Neural cell (in vitro differentiated cells): Measurements from ENCODE around the gene CIRBP. TPM values are rescaled to one million over a fixed set of nuclear protein-coding genes. Genes with fewer than 3 reads are reported as not detected.

ENCODE experiments used
- H2AFZ ChIP-seq: fragments of 200-600, 300-800 bp; sonication (generic), shearing (Covaris generic); 2 replicates; pipeline ENCODE4 v1.6.0; 2014; ENCODE audit warnings: low read depth, mild to moderate bottlenecking, antibody characterized with exemption, low read length, moderate library complexity
- H3F3A ChIP-seq: fragments of 200-600 bp; shearing (Covaris generic); 2 replicates; pipeline ENCODE4 v1.6.1; 2016; ENCODE audit warnings: mild to moderate bottlenecking, moderate library complexity, mixed read lengths, antibody characterized with exemption, low read length; ENCODE audit not compliant: insufficient read depth, poor library complexity, severe bottlenecking
- H3K27ac ChIP-seq: fragments of 200-600, 300-800 bp; sonication (generic), shearing (Covaris generic); 2 replicates; pipeline ENCODE4 v1.5.1; 2014; ENCODE audit warnings: mild to moderate bottlenecking, low read length, moderate library complexity
- H3K27me3 ChIP-seq: fragments of 300-800, 200-600 bp; sonication (generic), shearing (Covaris generic); 2 replicates; pipeline ENCODE4 v1.6.0; 2014; ENCODE audit warnings: mild to moderate bottlenecking, low read depth, low read length, moderate library complexity; ENCODE audit not compliant: insufficient read depth
- H3K36me3 ChIP-seq: fragments of 300-800, 200-600 bp; sonication (generic), shearing (Covaris generic); 2 replicates; pipeline ENCODE4 v1.5.1; 2014; ENCODE audit warnings: mild to moderate bottlenecking, antibody characterized with exemption, low read length, moderate library complexity; ENCODE audit not compliant: insufficient read depth
- H3K4me2 ChIP-seq: fragments of 300-800, 200-600 bp; sonication (generic), shearing (Covaris generic); 2 replicates; pipeline ENCODE4 v1.6.0; 2014; ENCODE audit warnings: mild to moderate bottlenecking, low read length
- H3K4me3 ChIP-seq: fragments of 300-800, 200-600 bp; sonication (generic), shearing (Covaris generic); 2 replicates; pipeline ENCODE4 v1.5.1; 2014; ENCODE audit warnings: mild to moderate bottlenecking, low read length, moderate library complexity
- H3K79me2 ChIP-seq: fragments of 200-600 bp; shearing (Covaris generic); replicated peaks from 2 replicates; pipeline ENCODE4 v1.6.0; 2014; ENCODE audit warnings: mild to moderate bottlenecking, low read length, moderate library complexity; ENCODE audit not compliant: insufficient read depth
- H3K9ac ChIP-seq: fragments of 300-800, 200-600 bp; sonication (generic), shearing (Covaris generic); 2 replicates; pipeline ENCODE4 v1.6.1; 2016; ENCODE audit warnings: mild to moderate bottlenecking, low read length, mixed read lengths
- H3K9me2 ChIP-seq: fragments of 200-600 bp; shearing (Covaris generic); 2 replicates; pipeline ENCODE4 v1.6.1; 2016; ENCODE audit warnings: mild to moderate bottlenecking, low read length, mixed read lengths; ENCODE audit not compliant: insufficient read depth
- H3K9me3 ChIP-seq: fragments of 200-600, 300-800 bp; sonication (generic), shearing (Covaris generic); 2 replicates; pipeline ENCODE4 v1.6.1; 2016; ENCODE audit warnings: mild to moderate bottlenecking, mixed run types, low read length, moderate library complexity, mixed read lengths
- H4K20me1 ChIP-seq: fragments of 200-600 bp; shearing (Covaris generic); 2 replicates; pipeline ENCODE4 v1.6.1; 2016; ENCODE audit warnings: mild to moderate bottlenecking, mixed run types; ENCODE audit not compliant: insufficient read depth
- EP300 ChIP-seq: fragments of 450-650 bp; conservative IDR thresholded peaks from 2 replicates; pipeline ENCODE4 v1.6.1; 2014; ENCODE audit warnings: antibody characterized with exemption, mild to moderate bottlenecking, moderate library complexity; ENCODE audit not compliant: poor library complexity, severe bottlenecking
- EZH2 ChIP-seq: fragments of 200-600, 300-800 bp; shearing (Covaris generic), sonication (generic); IDR thresholded peaks from 2 replicates; pipeline ENCODE4 v1.6.1; 2014; ENCODE audit warnings: antibody characterized with exemption, low read length, borderline replicate concordance, mild to moderate bottlenecking; ENCODE audit not compliant: insufficient read depth, poor library complexity, severe bottlenecking
- MXI1 ChIP-seq: fragments of 450-650 bp; conservative IDR thresholded peaks from 2 replicates; pipeline ENCODE4 v1.6.1; 2014; ENCODE audit warnings: antibody characterized with exemption, mild to moderate bottlenecking; ENCODE audit not compliant: poor library complexity, severe bottlenecking
- POLR2AphosphoS5 ChIP-seq: IDR thresholded peaks from 2 replicates; pipeline ENCODE4 v1.6.1; 2012
- RAD21 ChIP-seq: fragments of 450-650 bp; conservative IDR thresholded peaks from 2 replicates; pipeline ENCODE4 v1.6.1; 2014; ENCODE audit warnings: antibody characterized with exemption, mild to moderate bottlenecking, moderate library complexity
- SMC3 ChIP-seq: fragments of 450-650 bp; conservative IDR thresholded peaks from 2 replicates; pipeline ENCODE4 v1.6.1; 2014; ENCODE audit warnings: antibody characterized with exemption, mild to moderate bottlenecking, moderate library complexity; ENCODE audit not compliant: poor library complexity
- TAF1 ChIP-seq: IDR thresholded peaks from 2 replicates; pipeline ENCODE4 v1.6.1; 2012; ENCODE audit warnings: low read depth
- polyA plus RNA-seq: library from polyadenylated mRNA; depleted of rRNA; stranded (reverse); fragments of >200 nt; gene quantifications from 2 replicates; pipeline ENCODE4 v1.2.3, GENCODE V29; 2014
- TF ChIP-seq, protein P1 (sequence below): fragments of 450-650 bp; IDR thresholded peaks from 2 replicates; pipeline ENCODE4 v1.5.1; 2014; ENCODE audit warnings: antibody characterized with exemption, mild to moderate bottlenecking, moderate library complexity; ENCODE audit not compliant: poor library complexity, severe bottlenecking
- TF ChIP-seq, protein P2 (sequence below): IDR thresholded peaks from 2 replicates; pipeline ENCODE4 v1.6.1; 2012; ENCODE audit warnings: borderline replicate concordance

The CIRBP gene
- polyA plus RNA-seq, 1 donor from 2014 or later = 1,663 TPM

DNA sequence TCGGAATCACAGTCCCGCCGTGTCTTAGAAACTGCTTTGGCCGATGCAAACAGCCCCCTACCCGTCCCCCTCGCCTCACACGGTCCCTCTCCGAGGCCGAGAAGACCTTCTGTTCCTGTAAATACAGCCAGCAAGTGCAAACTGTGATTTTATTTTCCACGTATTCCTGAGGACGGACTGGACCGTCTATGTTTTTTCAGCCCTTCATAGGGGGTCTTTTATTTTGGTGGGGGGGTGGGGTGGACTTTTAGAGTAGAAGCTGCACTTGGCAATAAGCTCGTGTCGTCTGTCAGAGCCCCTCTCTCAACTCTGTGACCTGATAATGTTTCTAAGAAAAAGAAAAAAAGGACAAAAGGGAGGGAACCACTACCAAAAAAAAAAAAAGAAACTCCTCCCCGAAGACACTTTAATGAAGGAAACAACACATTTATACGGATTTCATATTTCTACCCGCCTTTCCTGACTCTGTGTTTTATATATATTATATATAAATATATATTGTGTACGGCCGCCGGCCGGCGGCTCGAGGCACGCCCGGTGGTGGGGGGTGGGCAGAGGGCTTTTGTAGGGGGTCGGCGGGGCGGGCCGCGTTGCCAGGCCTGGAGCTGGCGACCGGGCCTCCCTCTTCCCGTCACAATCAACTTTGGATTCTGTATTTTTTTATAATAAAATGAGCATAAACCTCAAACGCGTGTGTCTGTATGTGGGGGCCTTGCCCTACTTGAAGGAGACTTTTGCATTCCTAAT is 31.8 kb downstream of the CIRBP start:
- H3K9ac ChIP-seq = no peak overlapping the region
- H3K9me2 ChIP-seq = no peaks in the 10 kb centered on the region
- no peak overlapping the region for H2AFZ ChIP-seq
- H4K20me1 ChIP-seq = no peaks in the 10 kb centered on the region
- H3K27me3 ChIP-seq = no peaks in the 10 kb centered on the region
- TF ChIP-seq EZH2 (no peak), SMC3 (no peak), RAD21 (no peak), TAF1 (no peak), EP300 (no peak), POLR2AphosphoS5 (no peak), MXI1 (no peak)
- TF ChIP-seq, protein P1, sequence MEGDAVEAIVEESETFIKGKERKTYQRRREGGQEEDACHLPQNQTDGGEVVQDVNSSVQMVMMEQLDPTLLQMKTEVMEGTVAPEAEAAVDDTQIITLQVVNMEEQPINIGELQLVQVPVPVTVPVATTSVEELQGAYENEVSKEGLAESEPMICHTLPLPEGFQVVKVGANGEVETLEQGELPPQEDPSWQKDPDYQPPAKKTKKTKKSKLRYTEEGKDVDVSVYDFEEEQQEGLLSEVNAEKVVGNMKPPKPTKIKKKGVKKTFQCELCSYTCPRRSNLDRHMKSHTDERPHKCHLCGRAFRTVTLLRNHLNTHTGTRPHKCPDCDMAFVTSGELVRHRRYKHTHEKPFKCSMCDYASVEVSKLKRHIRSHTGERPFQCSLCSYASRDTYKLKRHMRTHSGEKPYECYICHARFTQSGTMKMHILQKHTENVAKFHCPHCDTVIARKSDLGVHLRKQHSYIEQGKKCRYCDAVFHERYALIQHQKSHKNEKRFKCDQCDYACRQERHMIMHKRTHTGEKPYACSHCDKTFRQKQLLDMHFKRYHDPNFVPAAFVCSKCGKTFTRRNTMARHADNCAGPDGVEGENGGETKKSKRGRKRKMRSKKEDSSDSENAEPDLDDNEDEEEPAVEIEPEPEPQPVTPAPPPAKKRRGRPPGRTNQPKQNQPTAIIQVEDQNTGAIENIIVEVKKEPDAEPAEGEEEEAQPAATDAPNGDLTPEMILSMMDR = no peak
- TF ChIP-seq, protein P2, sequence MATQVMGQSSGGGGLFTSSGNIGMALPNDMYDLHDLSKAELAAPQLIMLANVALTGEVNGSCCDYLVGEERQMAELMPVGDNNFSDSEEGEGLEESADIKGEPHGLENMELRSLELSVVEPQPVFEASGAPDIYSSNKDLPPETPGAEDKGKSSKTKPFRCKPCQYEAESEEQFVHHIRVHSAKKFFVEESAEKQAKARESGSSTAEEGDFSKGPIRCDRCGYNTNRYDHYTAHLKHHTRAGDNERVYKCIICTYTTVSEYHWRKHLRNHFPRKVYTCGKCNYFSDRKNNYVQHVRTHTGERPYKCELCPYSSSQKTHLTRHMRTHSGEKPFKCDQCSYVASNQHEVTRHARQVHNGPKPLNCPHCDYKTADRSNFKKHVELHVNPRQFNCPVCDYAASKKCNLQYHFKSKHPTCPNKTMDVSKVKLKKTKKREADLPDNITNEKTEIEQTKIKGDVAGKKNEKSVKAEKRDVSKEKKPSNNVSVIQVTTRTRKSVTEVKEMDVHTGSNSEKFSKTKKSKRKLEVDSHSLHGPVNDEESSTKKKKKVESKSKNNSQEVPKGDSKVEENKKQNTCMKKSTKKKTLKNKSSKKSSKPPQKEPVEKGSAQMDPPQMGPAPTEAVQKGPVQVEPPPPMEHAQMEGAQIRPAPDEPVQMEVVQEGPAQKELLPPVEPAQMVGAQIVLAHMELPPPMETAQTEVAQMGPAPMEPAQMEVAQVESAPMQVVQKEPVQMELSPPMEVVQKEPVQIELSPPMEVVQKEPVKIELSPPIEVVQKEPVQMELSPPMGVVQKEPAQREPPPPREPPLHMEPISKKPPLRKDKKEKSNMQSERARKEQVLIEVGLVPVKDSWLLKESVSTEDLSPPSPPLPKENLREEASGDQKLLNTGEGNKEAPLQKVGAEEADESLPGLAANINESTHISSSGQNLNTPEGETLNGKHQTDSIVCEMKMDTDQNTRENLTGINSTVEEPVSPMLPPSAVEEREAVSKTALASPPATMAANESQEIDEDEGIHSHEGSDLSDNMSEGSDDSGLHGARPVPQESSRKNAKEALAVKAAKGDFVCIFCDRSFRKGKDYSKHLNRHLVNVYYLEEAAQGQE = no peak
- H3K4me3 ChIP-seq = no peak overlapping the region
- H3K27ac ChIP-seq = no peak overlapping the region
- H3F3A ChIP-seq = no peaks in the 10 kb centered on the region
- H3K79me2 ChIP-seq = no peaks in the 10 kb centered on the region
- no peaks in the 10 kb centered on the region for H3K36me3 ChIP-seq
- no peak overlapping the region for H3K4me2 ChIP-seq
- H3K9me3 ChIP-seq = no peaks in the 10 kb centered on the region

DNA sequence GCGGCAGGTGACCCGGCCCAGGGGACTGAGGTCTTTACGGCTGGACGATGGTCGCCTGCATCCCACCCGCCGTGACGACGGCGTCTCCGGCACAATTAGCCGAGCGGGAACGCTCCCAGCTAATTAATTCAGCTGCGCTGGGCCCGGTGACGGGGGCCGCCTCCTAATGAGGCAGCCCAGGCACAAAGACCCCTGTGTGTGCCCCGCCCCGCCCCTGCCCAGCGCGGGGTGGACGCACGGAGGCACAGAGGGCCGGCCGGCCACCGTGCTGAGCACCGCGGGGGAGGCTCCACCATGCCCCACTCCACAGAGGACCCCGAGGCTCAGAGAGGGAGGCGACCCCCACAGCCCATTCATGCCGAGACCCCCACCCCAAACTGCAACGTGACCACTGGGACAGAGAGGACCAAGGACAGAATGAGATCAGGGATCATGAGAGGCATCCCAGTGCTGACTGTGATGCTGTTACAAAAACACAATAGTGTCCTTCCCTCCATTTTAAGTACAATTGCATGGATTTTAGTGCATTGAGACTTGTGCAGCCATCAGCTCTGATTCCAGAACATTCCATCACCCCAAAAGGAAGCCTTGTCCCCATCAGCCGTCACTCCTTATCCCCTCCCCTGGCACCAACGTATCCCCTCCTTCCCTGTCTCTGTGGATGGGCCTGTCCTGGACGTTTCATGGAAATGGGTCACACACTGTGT is 33.6 kb downstream of the CIRBP start:
- Histone ChIP-seq H3K4me3 (no peak overlapping the region), H3K27me3 (no peaks in the 10 kb centered on the region)
- TF ChIP-seq EZH2 = no peak
- TF ChIP-seq, protein P1 = no peak
- TF ChIP-seq EP300 = no peak
- no peak for TF ChIP-seq POLR2AphosphoS5
- TF ChIP-seq MXI1 = no peak
- TF ChIP-seq RAD21 = no peak
- TF ChIP-seq SMC3 = no peak
- TF ChIP-seq TAF1 = no peak
- TF ChIP-seq, protein P2 = no peak

More for the DNA sequence above, 33.6 kb downstream of the CIRBP start:
- Histone ChIP-seq H3K9ac (no peak overlapping the region), H2AFZ (no peak overlapping the region), H3K9me2 (no peaks in the 10 kb centered on the region), H4K20me1 (no peaks in the 10 kb centered on the region), H3K9me3 (no peaks in the 10 kb centered on the region), H3K27ac (no peak overlapping the region), H3F3A (no peaks in the 10 kb centered on the region), H3K36me3 (no peaks in the 10 kb centered on the region), H3K79me2 (no peaks in the 10 kb centered on the region), H3K4me2 (no peak overlapping the region)
